Natural killer cell (primary cell): ENCODE results near the gene DENND2D. TPM values are rescaled to one million over a fixed set of nuclear protein-coding genes. Genes with fewer than 3 reads are reported as not detected.

Experiments
- ATAC-seq, 3 donors: fragments of 150-1000 bp in 2 of 3; fragments of 200-7000 bp in 1 of 3; cut with Tn5 transposase; 1 replicate in 1 of 3; 2 replicates in 2 of 3; pipeline ENCODE4 v1.10.0; 2021; ENCODE audit warnings: mild to moderate bottlenecking in 2 of 3, moderate library complexity in 2 of 3
- DNase-seq, 2 donors: peaks; one replicate each; pipeline versions ENCODE4 v3.0.0 to v3.0.0-alpha.2; 2013 to 2021; ENCODE audit warnings: mixed read lengths in 1 of 2
- H3K27ac ChIP-seq: one replicate; pipeline ENCODE4 v1.5.1; 2013; ENCODE audit warnings: mild to moderate bottlenecking, low read length
- H3K27me3 ChIP-seq: one replicate; pipeline ENCODE4 v1.6.1; 2013; ENCODE audit warnings: low read length; ENCODE audit not compliant: control insufficient read depth, insufficient read depth
- H3K36me3 ChIP-seq: one replicate; pipeline ENCODE4 v1.6.1; 2013; ENCODE audit warnings: low read length; ENCODE audit not compliant: control insufficient read depth, insufficient read depth
- H3K4me1 ChIP-seq: one replicate; pipeline ENCODE4 v1.6.1; 2013; ENCODE audit warnings: low read length; ENCODE audit not compliant: control insufficient read depth, insufficient read depth
- H3K4me3 ChIP-seq: one replicate; pipeline ENCODE4 v1.5.1; 2013; ENCODE audit warnings: low read length
- H3K9me3 ChIP-seq: one replicate; pipeline ENCODE4 v1.6.1; 2013; ENCODE audit warnings: low read length; ENCODE audit not compliant: control insufficient read depth, insufficient read depth
- H3K27ac Mint-ChIP-seq, 2 donors: one replicate each; pipeline ENCODE4 v1.8.0; 2022; ENCODE audit warnings: mild to moderate bottlenecking in 2 of 2, mixed read lengths in 2 of 2, moderate library complexity in 1 of 2
- H3K27me3 Mint-ChIP-seq, 2 donors: one replicate each; pipeline ENCODE4 v1.8.0; 2022; ENCODE audit warnings: low read depth in 2 of 2, mixed read lengths in 2 of 2
- H3K36me3 Mint-ChIP-seq: one replicate; pipeline ENCODE4 v1.8.0; 2022; ENCODE audit warnings: mixed read lengths
- H3K4me1 Mint-ChIP-seq, 2 donors: one replicate each; pipeline ENCODE4 v1.8.0; 2022; ENCODE audit warnings: mixed read lengths in 2 of 2
- H3K4me3 Mint-ChIP-seq: one replicate; pipeline ENCODE4 v1.8.0; 2022; ENCODE audit warnings: mild to moderate bottlenecking, moderate library complexity, mixed read lengths
- H3K9me3 Mint-ChIP-seq, 2 donors: one replicate each; pipeline ENCODE4 v1.8.0; 2022; ENCODE audit warnings: mixed read lengths in 2 of 2
- CTCF ChIP-seq: fragments of 200-600 bp; IDR thresholded peaks from one replicate; pipeline ENCODE4 v1.8.0; 2022; ENCODE audit warnings: antibody characterized with exemption
- WGBS: methylation state at CpG from one replicate; pipeline ENCODE4 v1.1.7; 2013; ENCODE audit warnings: missing lambda C conversion rate; ENCODE audit not compliant: insufficient coverage; 5-methylcytosine and 5-hydroxymethylcytosine counted together
- intact Hi-C: fragments of 100-400 bp; cut with micrococcal nuclease; formaldehyde crosslinking; loops from one replicate; pipeline ENCODE4 v1.14.2; 2022
- total RNA-seq, 4 donors: library from RNA; stranded (reverse); fragments of 120-200 nt in 1 of 4; gene quantifications; one replicate each; pipeline versions ENCODE4 v1.2.3 to v1.2.4, GENCODE V29; 2013 to 2022

DENND2D gene
- total RNA-seq, 3 donors from 2014 or later (not counting 1 experiment from before 2014, with no cell fraction given) = 203 to 297 (median 203) TPM

GRCh38 chr1:111199329-111199728 is 1.1 kb downstream of the DENND2D start:
- peaks cover 49% of the 10 kb centered on the region for H3K36me3 ChIP-seq
- Mint-ChIP-seq H3K4me1 (peaks cover 84 to 85% of the 10 kb centered on the region in 2 donors), H3K27me3 (no peaks in the 10 kb centered on the region), H3K4me3 (peak overlapping the region; percentile 94), H3K36me3 (peaks cover 24% of the 10 kb centered on the region), H3K27ac (peak overlapping the region; percentile 91 to 95), H3K9me3 (no peaks in the 10 kb centered on the region)
- peaks cover 91% of the 10 kb centered on the region for H3K4me1 ChIP-seq
- H3K27ac ChIP-seq = peak overlapping the region; percentile 87
- TF ChIP-seq CTCF = no peak
- no peaks in the 10 kb centered on the region for H3K27me3 ChIP-seq
- no peaks in the 10 kb centered on the region for H3K9me3 ChIP-seq
- ATAC-seq = peak in 2 of 3 donors; percentile 21 to 35
- WGBS = 40% methylated on average over 2 of the region's 3 CpGs
- intact Hi-C loops = no loop called here
- peak in 1 of 2 donors; percentile 53 for DNase-seq
- H3K4me3 ChIP-seq = peak overlapping the region; percentile 68

- Histone ChIP-seq H3K27ac (peak overlapping the region; percentile 87), H3K4me1 (peaks cover 96% of the 10 kb centered on the region), H3K36me3 (peaks cover 53% of the 10 kb centered on the region), H3K9me3 (no peaks in the 10 kb centered on the region), H3K27me3 (no peaks in the 10 kb centered on the region), H3K4me3 (peak overlapping the region; percentile 68)
- Mint-ChIP-seq H3K36me3 (peaks cover 25% of the 10 kb centered on the region), H3K4me3 (peak overlapping the region; percentile 94), H3K9me3 (no peaks in the 10 kb centered on the region), H3K4me1 (peaks cover 89 to 90% of the 10 kb centered on the region in 2 donors), H3K27me3 (no peaks in the 10 kb centered on the region), H3K27ac (peak overlapping the region; percentile 91 to 95)
- WGBS = 31% methylated on average over 5 of the region's 5 CpGs
- no peak for TF ChIP-seq CTCF
- DNase-seq (peak in 1 of 2 donors; percentile 18), ATAC-seq (no peak)
- intact Hi-C loops = no loop called here
These were observed 1.6 kb downstream of the DENND2D start for GRCh38 chr1:111198836-111199235.

GRCh38 chr1:111197598-111198284 is 2.7 kb downstream of the DENND2D start:
- ATAC-seq = no peak
- Histone ChIP-seq H3K4me1 (peaks cover 96% of the 10 kb centered on the region), H3K36me3 (peaks cover 63% of the 10 kb centered on the region), H3K27ac (peak overlapping the region; percentile 87), H3K27me3 (no peaks in the 10 kb centered on the region), H3K4me3 (peak overlapping the region; percentile 68), H3K9me3 (no peaks in the 10 kb centered on the region)
- H3K36me3 Mint-ChIP-seq = peaks cover 30% of the 10 kb centered on the region
- H3K9me3 Mint-ChIP-seq = no peaks in the 10 kb centered on the region
- H3K4me3 Mint-ChIP-seq = peak overlapping the region; percentile 94
- DNase-seq = peak in 1 of 2 donors; percentile 90
- intact Hi-C loops = no loop called here
- no peak for TF ChIP-seq CTCF
- 19% methylated on average over 6 of the region's 6 CpGs for WGBS
- H3K27ac Mint-ChIP-seq = peak overlapping the region; percentile 91 to 95
- peaks cover 90 to 94% of the 10 kb centered on the region in 2 donors for H3K4me1 Mint-ChIP-seq
- H3K27me3 Mint-ChIP-seq = no peaks in the 10 kb centered on the region
